Ammon's horn (tissue), 1 donor: ENCODE data around the gene CPEB2.

Experiments used
- DNase-seq: peaks from one replicate; pipeline ENCODE4 v3.0.0-alpha.2; 2016; ENCODE audit warnings: low spot score

CPEB2 gene

DNA sequence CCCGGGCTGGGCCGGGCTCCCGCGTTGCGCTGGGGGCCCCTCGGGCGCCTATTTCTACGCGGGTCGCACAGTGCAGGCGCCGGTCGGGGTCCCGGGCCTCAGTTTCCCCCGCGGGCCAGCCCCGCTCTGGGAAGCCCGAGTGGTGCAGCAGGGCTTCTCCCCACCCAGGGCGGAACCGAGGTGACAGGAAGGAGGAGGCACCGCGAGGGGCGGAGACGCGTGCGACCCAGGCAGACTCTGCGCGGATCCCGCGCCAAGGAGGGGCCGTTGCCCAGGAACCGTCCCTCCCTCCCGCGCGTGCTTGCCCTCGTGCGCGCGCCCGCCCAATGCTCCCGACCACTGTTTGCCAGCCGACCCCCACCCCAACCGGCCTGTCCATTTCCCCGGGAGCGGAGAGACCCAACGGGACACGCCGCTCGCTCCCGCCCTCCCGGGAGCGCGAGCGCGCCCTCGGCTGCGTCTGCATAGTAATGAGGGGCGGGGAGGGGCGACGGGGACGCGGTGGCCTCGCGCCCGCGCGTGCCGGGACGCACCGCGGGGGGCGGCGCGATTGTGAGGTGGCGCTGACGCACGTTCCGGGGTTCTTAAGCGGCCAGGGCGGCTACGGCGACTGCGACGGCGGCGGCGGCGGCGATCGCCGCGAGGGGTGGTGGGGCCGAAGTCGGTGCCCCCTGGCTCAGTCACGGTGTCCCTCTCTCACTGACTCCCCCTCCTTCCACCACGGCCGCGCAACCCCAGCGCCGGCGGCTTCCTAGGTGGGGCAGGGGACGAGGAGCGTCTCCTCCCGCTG is at the start of gene CPEB2:
Gene CPEB2 (plus strand): TSS at position 613 of the 790 bp plus-strand sequence. CDS start 193 bp downstream, outside the sequence.
- DNase-seq: peak; percentile 98

DNA sequence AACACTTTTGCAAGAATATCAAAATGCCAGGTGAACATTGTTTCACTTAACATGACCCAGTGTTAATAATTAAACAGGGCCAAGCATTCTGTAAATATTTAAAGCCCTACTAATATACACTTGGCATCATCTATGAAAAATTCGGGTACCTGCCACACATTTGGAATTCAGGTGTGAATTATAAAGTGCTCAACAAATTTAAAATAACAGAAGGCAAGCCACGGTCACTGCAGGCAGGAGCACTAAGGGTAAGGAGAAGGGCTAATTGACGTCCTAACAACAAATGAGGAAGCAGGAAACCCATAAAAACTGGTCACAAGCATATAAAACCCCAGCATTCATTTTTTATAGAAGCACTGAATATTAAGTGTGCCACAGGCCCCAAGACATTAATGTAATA is 43.8 kb upstream of the CPEB2 start:
- no peak for DNase-seq

DNA sequence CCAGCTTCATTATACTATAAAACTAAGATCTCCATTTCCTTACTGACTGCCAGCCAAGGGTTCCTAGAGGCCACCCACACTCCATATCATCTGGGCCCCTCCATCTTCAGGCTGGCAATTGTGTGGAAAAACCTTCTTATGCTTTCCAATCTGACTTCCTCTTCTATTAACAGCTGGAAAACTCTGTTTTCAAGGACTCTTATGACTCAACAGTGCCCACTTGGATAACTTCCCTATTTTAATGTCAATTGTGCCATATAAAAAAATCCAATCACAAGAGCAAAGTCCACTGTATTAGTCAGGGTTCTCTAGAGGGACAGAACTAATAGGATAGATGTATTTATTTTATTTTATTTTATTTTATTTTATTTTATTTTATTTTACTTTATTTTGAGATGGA is 41.0 kb upstream of the CPEB2 start:
- no peak for DNase-seq

DNA sequence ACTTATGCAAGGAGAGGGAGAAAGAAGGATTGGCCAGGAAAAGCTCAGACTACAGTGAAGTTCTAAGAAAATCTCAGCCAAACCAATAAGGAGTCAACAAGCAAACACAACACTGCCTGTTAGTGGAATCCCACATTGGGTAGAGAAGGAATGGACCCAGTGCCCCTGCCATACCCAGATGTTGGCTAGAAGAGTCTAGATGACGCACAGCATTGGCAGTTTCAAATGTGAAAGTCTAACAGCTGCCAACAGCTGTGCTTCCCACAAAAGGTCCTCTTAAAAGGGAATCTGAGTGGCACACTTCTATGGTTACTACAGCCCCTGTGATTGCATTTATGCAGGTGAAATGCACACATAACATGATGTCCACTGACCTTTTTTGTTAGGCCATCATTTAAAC is 37.2 kb upstream of the CPEB2 start:
- no peak for DNase-seq

DNA sequence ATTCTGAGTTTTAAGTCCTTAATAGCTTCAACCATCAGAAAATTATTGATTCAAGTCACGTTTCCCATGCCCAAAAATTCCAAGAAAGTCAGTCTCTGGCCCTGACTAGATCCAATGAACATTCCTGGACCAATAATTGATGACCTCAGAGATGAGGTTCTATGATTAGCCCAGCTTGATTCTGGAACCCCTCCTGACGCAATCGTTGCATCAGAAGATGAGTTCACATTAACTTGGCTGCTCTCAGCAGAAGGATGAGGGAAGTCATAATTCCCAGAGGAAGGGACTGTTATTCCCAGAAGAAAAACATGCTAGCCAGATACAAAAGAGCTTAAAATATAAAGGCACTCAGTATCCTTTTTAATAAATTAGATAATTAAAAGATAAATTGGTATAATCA is 34.3 kb upstream of the CPEB2 start:
- DNase-seq: no peak

DNA sequence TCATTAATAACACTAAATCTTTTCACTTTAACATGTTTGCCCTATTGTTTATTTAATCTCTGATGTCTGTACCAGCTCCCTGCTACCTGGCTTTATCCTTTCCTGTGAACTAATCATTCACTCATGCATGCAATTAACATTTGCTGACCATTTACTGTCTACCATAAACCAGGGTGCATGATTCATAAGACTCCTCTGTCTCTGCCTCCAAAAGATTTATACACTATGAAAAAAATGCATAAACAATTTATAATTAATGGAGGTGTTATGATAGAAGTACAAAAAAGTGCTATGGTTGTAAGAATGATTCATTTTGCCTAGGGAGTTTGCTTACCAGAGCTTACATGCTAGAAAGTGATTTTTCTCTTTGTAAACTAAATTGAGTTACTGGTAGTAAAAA is 24.5 kb upstream of the CPEB2 start:
- DNase-seq: no peak

DNA sequence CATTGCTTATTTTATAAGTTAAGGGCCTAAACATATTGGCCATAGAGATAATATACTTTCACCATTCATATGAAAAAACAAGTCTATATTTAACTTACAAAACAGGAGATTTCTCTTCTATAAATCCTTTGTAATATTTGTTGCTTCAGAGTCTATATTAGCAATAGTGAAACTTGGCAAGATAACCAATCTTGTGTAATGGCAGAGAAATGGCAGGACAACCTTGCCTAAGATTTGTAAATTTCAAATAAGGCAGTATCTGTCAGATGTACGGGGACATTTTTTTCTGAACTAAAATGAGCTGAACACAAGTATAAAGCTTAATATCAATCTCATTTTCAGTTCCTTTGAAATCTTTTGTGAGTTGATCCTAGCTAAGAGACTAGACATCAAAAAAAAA is 17.8 kb upstream of the CPEB2 start:
- DNase-seq: no peak

DNA sequence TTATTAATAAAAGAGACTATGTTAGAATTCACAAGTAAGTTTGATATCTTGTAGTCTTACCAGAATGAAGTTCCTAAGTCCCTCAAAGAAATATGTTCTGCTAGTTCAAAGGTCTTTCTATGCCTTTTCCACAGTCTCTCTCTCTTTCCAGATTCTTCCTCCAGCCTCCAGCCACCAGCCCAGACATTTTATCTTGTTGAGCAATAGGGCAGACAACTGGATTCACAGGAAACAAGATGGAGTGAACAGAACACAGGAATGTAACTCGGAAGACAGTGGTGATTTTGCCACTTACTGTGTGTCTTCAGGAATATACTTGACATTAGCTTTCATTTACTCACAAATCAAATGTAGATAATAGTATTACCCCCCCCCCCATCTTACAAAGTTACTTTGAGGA is 17.1 kb upstream of the CPEB2 start:
- DNase-seq: no peak

DNA sequence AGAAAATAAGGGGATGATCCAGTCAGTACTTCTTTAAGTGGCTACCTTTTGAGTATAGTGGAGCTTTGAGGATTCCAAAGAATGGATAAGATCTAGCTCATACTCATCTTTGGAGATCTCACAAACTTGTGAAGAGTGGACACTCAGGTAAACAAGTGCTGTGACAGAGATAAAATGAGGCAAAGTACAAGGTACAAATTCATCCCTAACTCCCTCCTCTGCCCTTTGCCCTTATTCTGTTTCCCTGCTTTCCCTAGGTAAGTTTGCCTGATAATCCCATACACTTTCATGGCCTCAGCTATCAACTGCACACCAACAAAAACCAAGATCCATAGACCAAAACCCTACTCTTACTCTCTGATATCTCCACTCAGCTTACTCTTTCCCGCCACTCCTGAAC is 16.4 kb upstream of the CPEB2 start:
- no peak for DNase-seq

DNA sequence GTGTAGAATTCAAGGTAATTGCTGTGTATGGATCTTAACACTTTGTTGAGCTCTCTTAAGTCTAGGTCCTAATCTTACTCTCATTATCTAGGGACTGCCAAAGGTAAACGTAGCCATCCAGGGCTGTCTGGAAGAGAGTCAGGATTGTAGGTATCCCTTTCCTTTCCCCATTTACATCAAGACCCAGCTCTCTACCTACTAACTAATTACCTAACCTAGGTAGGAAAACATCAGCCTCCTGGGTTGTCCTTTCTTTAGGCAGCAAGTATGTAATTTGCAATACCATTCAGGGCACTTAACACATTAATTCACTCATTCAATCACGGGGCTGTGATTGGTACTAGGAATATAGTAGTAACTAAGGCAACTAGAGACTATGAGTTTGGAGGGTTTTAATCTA is 15.2 kb upstream of the CPEB2 start:
- no peak for DNase-seq

DNA sequence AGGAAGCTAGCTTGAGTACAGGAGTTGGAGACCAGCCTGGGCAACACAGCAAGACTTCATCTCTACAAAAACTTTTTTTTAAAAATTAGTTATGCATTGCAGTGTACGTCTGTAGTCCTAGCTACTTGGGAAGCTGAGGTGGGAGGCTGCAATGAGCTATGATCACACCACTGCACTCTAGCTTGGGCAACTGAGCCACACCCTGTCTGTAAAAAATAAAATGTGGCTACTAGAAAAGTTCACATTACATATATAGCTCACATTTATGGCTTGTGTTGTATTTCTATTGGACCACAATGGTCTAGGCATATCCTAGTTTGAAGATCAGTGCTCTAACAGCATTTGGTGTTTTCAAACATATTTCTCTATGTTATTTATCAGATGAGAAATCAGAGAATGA is 11.8 kb upstream of the CPEB2 start:
- DNase-seq: no peak

DNA sequence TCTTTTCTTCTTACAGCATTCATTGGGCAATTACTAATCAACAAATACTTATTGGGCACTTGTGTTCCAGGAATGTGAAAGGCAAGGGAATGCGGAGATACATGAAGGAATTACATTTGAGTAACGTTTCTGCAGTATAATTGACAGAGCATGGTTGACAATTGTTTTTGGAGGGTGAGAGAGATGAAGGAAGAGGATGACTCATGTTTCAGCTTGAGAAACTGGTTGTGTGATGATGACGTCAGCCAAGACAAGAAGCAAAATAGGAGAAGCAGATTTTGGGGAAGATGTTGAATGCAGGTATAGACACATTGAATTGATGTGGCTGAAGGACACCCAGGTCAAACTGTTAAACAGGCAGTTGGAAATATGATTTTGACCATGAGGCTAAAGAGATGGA is 8.0 kb upstream of the CPEB2 start:
- no peak for DNase-seq

DNA sequence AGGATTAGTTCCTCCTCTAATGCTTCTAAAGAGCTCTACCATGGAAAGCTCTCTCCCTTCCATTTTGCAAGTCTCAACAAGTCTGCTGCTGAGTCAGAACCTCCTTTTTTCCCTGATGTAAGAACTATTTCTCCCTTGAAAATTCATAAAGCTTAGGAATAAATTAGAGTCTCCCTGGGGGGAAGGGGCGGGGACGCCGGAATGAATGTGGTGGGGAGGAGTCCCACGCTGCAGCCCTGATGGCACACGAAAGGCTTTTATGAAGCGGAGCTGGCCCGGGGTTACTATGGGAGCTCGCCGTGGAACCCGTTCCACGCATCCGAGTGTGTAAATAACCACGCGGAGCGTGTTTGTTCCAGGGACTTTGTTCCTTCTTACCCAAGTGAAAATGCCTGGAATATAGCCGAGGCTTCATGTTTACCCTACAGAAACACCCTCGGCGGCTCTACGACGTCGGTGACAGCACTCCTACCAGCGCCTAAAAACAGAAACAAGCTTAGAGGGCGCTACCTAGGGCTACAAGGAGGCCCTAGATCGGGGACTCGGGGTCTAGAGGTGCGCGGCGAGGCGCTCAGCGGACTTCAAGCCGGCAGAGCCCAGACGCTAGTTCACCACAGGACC is 923 bp upstream of the CPEB2 start:
- peak; percentile 85 for DNase-seq

DNA sequence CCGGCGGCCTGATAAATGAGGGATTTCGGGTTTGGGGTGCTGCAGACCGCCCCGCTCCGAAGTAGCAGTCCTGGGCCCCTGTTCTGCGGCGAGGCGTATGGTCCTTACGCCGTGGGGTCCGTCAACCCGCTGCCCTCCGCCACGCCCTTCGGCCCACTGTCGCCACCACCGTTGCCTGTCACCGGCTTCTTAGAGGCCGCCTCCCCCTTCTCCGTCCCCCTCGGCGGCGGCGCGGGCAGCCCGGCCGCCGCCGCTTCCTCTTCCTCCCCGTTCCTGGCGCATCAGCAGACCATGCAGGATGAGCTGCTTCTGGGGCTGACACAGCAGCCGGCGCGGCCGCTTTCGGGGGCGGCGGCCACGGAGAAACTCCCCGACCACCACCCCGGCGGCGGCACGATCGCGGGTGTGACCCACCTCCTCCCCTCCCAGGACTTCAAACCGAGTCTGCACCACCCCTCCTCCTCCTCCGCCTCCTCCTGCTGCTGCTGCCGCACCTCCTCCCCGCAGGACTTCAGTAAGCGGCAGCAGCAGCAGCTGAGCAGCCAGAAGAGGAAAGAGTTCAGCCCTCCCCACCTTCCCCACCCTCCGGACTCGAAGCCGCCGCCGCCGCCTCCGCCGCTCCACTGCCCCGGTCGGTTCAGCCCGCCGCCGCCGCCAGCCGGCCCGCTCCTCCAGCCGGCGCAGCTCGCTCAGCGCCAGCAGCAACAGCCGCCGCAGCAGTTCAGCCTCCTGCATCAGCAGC is 549 bp downstream of the CPEB2 start:
- peak; percentile 91 for DNase-seq

DNA sequence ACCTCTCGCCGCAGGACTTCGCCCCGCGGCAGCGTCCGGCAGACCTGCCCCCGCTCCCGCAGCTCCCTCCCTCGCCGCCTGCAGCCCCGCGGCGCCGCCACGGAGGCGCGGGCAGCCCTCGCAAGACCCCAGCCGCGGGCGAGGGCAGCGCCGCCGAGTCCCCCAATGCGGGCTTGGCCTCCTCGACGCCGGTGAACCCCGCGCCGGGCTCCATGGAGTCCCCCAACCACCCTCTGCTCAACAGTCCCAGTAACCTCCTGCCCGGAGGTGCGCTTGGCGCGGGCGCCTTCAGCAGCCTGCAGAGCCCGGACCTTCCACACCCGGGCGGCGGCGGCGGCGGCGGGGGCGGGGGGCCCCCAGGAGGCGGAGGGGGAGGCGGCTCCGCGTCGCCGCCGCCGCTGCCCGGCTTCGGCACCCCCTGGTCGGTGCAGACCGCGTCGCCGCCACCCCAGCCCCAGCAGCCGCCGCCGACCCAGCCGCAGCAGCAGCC is 1.2 kb downstream of the CPEB2 start:
- DNase-seq: no peak

DNA sequence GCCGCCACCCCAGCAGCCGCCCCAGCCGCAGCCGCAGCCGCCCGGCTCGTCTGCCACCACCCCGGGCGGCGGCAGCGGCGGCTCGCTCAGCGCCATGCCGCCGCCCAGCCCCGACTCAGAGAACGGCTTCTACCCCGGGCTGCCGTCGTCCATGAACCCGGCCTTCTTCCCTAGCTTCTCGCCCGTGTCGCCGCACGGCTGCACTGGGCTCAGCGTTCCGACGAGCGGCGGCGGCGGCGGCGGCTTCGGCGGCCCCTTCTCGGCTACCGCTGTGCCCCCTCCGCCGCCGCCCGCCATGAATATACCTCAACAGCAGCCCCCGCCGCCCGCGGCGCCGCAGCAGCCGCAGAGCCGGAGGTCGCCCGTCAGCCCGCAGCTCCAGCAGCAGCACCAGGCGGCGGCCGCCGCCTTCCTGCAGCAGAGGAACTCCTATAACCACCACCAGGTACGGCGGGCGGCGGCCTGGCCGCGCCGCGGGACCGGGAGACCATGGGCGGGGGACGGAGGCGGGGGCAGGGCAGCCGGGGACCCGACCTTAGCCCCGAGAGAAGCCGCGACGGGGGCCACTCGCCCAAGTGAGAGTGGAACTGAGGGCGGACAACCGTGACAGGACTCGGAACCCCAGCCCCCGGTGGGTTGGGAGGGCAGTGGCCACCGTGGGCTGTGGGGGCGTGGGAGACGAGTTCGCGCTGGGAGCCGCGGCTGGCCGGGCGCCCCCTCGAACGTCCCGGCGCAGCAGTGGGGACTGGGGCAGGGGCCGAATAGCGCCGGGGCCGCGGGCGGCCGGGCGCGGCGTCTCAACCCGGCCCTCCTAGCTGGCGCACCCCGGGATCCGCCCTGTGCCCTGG is 1.8 kb downstream of the CPEB2 start:
- DNase-seq: peak; percentile 22

DNA sequence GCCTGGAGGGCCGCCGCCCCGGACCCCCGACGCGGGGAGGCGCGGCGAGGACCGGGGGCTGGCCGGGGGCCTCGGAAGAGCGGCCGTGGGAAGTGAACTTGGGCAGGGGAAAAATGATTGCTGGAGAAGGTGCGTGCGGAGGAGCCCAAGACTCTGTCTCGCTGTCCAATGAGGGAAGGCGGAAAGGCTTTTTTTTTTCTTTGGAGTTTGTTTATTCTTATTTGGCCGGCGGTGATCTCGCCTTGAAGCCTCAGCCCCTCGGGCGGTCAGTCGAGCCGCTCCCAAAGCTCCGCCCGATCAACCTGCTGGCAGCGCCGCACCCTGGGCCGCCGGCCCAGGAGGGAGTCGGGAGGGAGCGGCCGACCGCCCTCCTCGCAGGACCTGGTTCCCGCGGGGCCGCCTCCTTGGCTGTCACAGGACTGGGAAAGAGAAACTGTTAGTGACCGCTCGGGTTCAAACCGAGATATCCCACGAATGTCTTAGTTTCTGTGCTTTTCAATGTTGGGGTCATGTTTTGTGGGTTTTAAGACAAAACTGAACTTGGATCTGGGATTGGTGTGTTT is 2.5 kb downstream of the CPEB2 start:
- DNase-seq: peak; percentile 77

DNA sequence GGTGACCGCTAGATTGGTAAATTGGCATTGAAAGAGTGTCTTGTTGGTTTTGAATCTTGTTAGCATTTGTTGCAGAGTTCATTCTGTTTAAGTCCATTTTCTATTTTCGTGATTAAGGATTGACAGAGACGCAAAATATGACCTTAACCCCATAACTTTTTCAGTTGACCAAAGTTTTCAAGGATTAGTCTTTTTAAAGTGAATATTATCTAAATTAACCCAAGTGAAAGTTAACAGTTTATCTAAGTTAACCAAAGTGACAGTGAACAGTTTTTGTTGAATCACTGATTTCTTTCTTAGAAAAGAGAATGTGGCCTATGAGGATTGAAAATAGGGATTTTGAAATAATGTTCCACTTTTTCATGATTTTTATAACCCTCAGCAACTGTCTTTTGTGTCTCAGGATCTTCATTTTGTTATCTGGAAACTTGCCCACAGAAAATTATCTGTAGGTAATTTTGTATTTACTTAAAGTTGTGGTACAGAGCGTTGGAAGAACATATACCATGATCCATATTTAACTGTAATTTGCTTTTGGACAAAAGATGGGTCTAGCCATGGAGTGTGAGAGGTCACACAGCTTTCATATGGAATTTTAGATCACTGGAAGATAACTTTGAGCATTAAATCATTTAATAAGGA is 3.3 kb downstream of the CPEB2 start:
- DNase-seq: no peak

DNA sequence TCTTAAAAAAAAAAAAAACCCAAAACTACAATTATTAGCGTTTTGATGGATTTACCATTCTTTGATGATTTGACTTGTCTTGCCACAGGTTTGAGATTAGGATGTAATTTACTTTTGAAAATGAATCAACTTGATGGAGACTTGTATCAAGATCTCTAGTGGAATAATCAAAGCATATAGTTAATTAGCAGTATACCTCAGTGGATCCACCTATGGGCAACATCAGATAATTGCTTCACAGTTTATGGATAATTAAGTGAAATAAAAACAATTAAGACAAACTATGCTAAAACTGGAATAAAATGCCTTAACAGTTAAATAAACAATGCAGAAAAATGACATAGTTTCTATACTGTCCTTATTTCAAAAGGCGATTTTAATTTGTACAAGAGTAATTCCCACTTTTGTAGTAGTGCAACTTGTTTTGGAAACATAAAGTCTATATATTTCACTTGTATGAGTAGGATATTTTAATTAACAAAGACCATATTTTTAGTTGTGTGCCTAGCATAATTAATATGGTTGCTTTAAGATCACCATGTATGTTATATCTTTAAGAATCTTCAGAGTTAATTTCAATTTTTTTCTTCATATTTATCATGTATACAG is 4.2 kb downstream of the CPEB2 start:
- no peak for DNase-seq

DNA sequence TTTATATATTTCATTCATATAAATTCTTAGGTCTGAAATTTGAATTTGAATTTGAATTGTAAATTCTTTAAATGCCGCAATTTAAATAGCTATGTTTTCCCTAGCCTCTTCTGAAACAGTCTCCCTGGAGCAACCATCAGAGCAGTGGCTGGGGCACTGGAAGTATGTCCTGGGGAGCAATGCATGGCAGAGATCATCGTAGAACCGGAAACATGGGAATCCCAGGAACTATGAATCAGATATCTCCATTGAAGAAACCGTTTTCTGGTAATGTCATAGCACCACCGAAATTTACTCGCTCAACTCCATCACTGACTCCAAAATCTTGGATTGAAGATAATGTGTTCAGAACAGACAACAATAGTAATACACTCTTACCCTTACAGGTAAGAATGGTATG is 4.9 kb downstream of the CPEB2 start:
- DNase-seq: no peak
